HL-60 (cell line): ENCODE results near the gene DAPP1.
"Not testable (repeated sequence)": the region's sequence is repeated elsewhere in the genome, so short reads cannot be mapped to it uniquely, and the experiment has no call there.

Experiments used
- DNase-seq, 2 experiments: peaks; one replicate each; pipeline ENCODE4 v3.0.0-alpha.2; 2010 to 2020; ENCODE audit warnings: low read depth in 1 of 2, low spot score in 1 of 2
- H3K27ac ChIP-seq: fragments of 250-450 bp; sonication (Bioruptor Pico); replicated peaks from 2 replicates; pipeline ENCODE4 v1.5.1; 2020; ENCODE audit warnings: mild to moderate bottlenecking, moderate library complexity
- H3K27me3 ChIP-seq: fragments of 250-450 bp; sonication (Bioruptor Pico); 2 replicates; pipeline ENCODE4 v1.5.1; 2021; ENCODE audit warnings: mild to moderate bottlenecking, moderate library complexity; ENCODE audit not compliant: insufficient read depth, poor library complexity, severe bottlenecking
- H3K4me3 ChIP-seq: replicated peaks from 2 replicates; pipeline ENCODE4 v1.5.1; 2011; ENCODE audit warnings: mild to moderate bottlenecking, control low read depth, low read length; ENCODE audit not compliant: insufficient read depth
- CTCF ChIP-seq: IDR thresholded peaks from one replicate; pipeline ENCODE4 v1.5.1; 2011; ENCODE audit warnings: low read length, control low read depth, inconsistent platforms; ENCODE audit not compliant: insufficient read depth
- GABPA ChIP-seq: IDR thresholded peaks from 2 replicates; pipeline ENCODE4 v1.6.1; 2012; ENCODE audit warnings: low read depth
- POLR2AphosphoS5 ChIP-seq: IDR thresholded peaks from 2 replicates; pipeline ENCODE4 v1.6.1; 2012; ENCODE audit warnings: low read depth
- REST ChIP-seq: IDR thresholded peaks from 2 replicates; pipeline ENCODE4 v1.6.1; 2012; ENCODE audit warnings: low read depth; ENCODE audit not compliant: insufficient replicate concordance
- SPI1 ChIP-seq: IDR thresholded peaks from 2 replicates; pipeline ENCODE4 v1.6.1; 2012; ENCODE audit warnings: low read depth, mild to moderate bottlenecking, borderline replicate concordance

Gene DAPP1

DNA sequence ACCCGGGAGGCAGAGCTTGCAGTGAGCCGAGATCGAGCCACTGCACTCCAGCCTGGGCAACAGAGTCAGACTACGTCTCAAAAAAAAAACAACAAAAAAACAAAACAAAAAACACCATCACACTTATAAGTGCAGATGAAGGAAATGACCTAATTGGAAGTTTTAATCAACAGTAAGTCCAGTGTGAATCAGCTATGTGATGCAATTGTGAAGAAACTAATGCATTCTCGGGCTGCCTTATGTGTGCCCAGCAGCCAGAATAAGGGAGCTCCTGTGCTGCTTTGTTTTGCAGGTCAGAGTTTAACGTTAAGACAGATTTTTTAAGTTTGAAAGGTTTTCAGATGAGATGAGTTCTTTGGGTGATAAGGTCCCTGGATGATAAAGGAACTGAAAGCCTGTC lies 10.8 kb downstream of the DAPP1 start:
- DNase-seq, result no peak
- Histone ChIP-seq H3K27me3 (no peaks in the 10 kb centered on the region), H3K27ac (no peak overlapping the region), H3K4me3 (no peak overlapping the region)
- TF ChIP-seq GABPA (no peak), SPI1 (no peak), CTCF (no peak), POLR2AphosphoS5 (no peak), REST (no peak)

GRCh38 chr4:99827857-99828256 lies 11.2 kb downstream of the DAPP1 start:
- no peak overlapping the region for H3K4me3 ChIP-seq
- no peak for TF ChIP-seq POLR2AphosphoS5
- TF ChIP-seq GABPA, result no peak
- TF ChIP-seq REST, result no peak
- no peak for TF ChIP-seq SPI1
- no peak for TF ChIP-seq CTCF
- no peak overlapping the region for H3K27ac ChIP-seq
- DNase-seq, result no peak
- H3K27me3 ChIP-seq, result no peaks in the 10 kb centered on the region

DNA sequence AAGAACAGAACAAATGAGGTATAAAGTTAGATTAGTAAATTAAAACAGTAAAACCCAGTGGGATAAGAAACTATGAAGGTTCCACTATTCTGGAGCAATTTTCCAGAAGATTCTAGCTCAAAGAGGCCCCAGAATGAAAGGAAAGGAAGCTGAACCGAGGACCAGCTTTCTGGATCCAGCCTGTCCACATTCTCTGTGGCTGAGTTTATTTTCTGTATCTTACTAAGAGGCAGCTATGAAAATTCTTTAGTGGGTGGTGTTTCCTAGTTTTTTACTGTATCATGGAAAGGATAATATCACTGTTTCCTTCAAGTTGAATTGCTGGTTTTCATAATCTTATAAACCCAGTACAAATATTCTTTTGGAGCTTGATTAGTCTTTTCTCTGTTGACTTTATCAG lies 11.8 kb downstream of the DAPP1 start:
- TF ChIP-seq GABPA (no peak), POLR2AphosphoS5 (no peak), CTCF (no peak), REST (no peak), SPI1 (no peak)
- DNase-seq, result no peak
- no peaks in the 10 kb centered on the region for H3K27me3 ChIP-seq
- no peak overlapping the region for H3K4me3 ChIP-seq
- no peak overlapping the region for H3K27ac ChIP-seq

- DNase-seq, H3K27me3 ChIP-seq, H3K4me3 ChIP-seq, H3K27ac ChIP-seq: not testable (repeated sequence)
Observed at GRCh38 chr4:99830051-99830450, 13.4 kb downstream of the DAPP1 start.
